ENCODE results near the gene TRMT5.

- TF ChIP-seq, protein P1, sequence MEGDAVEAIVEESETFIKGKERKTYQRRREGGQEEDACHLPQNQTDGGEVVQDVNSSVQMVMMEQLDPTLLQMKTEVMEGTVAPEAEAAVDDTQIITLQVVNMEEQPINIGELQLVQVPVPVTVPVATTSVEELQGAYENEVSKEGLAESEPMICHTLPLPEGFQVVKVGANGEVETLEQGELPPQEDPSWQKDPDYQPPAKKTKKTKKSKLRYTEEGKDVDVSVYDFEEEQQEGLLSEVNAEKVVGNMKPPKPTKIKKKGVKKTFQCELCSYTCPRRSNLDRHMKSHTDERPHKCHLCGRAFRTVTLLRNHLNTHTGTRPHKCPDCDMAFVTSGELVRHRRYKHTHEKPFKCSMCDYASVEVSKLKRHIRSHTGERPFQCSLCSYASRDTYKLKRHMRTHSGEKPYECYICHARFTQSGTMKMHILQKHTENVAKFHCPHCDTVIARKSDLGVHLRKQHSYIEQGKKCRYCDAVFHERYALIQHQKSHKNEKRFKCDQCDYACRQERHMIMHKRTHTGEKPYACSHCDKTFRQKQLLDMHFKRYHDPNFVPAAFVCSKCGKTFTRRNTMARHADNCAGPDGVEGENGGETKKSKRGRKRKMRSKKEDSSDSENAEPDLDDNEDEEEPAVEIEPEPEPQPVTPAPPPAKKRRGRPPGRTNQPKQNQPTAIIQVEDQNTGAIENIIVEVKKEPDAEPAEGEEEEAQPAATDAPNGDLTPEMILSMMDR (IDR thresholded peaks at IDR 0.05): no peak
- no peak for TF ChIP-seq POLR2A (IDR thresholded peaks at IDR 0.05)
These were observed 37.2 kb downstream of the TRMT5 start for GRCh38 chr14:60943637-60944032.

Measured in adrenal gland (tissue), 5 donors.